ENCODE results near the gene GLIS2. TPM values are rescaled to one million over a fixed set of nuclear protein-coding genes. Genes with fewer than 3 reads are reported as not detected.

The GLIS2 gene
- total RNA-seq, 1 donor from 2014 or later = 1.6 TPM

- Mint-ChIP-seq H3K9me3 (ENCODE audit: unreplicated experiment) (no peaks in the 10 kb centered on the region), H3K4me1 (ENCODE audit: unreplicated experiment) (no peaks in the 10 kb centered on the region), H3K36me3 (ENCODE audit: low read depth, unreplicated experiment) (peaks cover 4% of the 10 kb centered on the region), H3K27me3 (ENCODE audit: unreplicated experiment) (peaks cover 2% of the 10 kb centered on the region), H3K27ac (ENCODE audit: unreplicated experiment) (no peak overlapping the region), H3K4me3 (ENCODE audit: unreplicated experiment) (no peak overlapping the region)
- no peak for TF ChIP-seq CTCF (IDR thresholded peaks at IDR 0.05; ENCODE audit: unreplicated experiment)
- DNase-seq (ENCODE audit: low spot score) = no peak
These were observed 19.0 kb downstream of the GLIS2 start for GRCh38 chr16:4334724-4335495.

DNA sequence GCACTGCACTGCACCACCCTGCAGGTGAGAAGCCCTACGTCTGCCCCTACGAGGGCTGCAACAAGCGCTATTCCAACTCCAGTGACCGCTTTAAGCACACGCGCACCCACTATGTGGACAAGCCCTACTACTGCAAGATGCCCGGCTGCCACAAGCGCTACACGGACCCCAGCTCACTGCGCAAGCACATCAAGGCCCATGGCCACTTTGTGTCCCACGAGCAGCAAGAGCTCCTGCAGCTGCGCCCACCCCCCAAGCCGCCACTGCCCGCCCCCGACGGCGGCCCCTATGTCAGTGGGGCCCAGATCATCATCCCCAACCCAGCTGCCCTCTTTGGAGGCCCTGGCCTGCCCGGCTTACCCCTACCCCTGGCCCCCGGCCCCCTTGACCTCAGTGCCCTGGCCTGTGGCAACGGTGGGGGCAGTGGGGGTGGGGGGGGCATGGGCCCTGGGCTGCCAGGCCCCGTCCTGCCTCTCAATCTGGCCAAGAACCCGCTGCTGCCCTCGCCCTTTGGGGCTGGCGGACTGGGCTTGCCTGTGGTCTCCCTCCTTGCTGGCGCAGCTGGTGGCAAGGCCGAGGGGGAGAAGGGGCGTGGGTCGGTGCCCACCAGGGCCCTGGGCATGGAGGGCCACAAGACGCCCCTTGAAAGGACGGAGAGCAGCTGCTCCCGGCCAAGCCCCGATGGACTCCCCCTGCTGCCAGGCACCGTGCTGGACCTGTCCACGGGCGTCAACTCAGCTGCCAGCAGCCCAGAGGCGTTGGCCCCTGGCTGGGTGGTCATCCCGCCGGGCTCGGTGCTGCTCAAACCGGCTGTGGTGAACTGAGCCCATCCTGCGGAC, 21.1 kb downstream of the GLIS2 start:
- DNase-seq (ENCODE audit: low spot score) = no peak
- no peak overlapping the region for H3K27ac Mint-ChIP-seq (ENCODE audit: unreplicated experiment)
- H3K36me3 Mint-ChIP-seq (ENCODE audit: low read depth, unreplicated experiment) = peaks cover 4% of the 10 kb centered on the region

GRCh38 chr16:4337540-4338088, 21.7 kb downstream of the GLIS2 start:
- DNase-seq (ENCODE audit: low spot score) = no peak
- Mint-ChIP-seq H3K36me3 (ENCODE audit: low read depth, unreplicated experiment) (peaks cover 4% of the 10 kb centered on the region), H3K27ac (ENCODE audit: unreplicated experiment) (no peak overlapping the region), H3K4me3 (ENCODE audit: unreplicated experiment) (no peak overlapping the region), H3K9me3 (ENCODE audit: unreplicated experiment) (no peaks in the 10 kb centered on the region), H3K4me1 (ENCODE audit: unreplicated experiment) (no peaks in the 10 kb centered on the region), H3K27me3 (ENCODE audit: unreplicated experiment) (peaks cover 2% of the 10 kb centered on the region)
- TF ChIP-seq CTCF (IDR thresholded peaks at IDR 0.05; ENCODE audit: unreplicated experiment) = no peak

More for the DNA sequence above, 21.1 kb downstream of the GLIS2 start:
- no peaks in the 10 kb centered on the region for H3K4me1 Mint-ChIP-seq (ENCODE audit: unreplicated experiment)
- H3K27me3 Mint-ChIP-seq (ENCODE audit: unreplicated experiment) = peaks cover 2% of the 10 kb centered on the region
- H3K9me3 Mint-ChIP-seq (ENCODE audit: unreplicated experiment) = no peaks in the 10 kb centered on the region
- TF ChIP-seq CTCF (IDR thresholded peaks at IDR 0.05; ENCODE audit: unreplicated experiment) = no peak
- H3K4me3 Mint-ChIP-seq (ENCODE audit: unreplicated experiment) = no peak overlapping the region

GRCh38 chr16:4338125-4338582, 22.3 kb downstream of the GLIS2 start:
- TF ChIP-seq CTCF (IDR thresholded peaks at IDR 0.05; ENCODE audit: unreplicated experiment) = no peak
- H3K9me3 Mint-ChIP-seq (ENCODE audit: unreplicated experiment) = no peaks in the 10 kb centered on the region
- H3K27me3 Mint-ChIP-seq (ENCODE audit: unreplicated experiment) = peaks cover 2% of the 10 kb centered on the region
- peaks cover 4% of the 10 kb centered on the region for H3K36me3 Mint-ChIP-seq (ENCODE audit: low read depth, unreplicated experiment)
- no peak overlapping the region for H3K4me3 Mint-ChIP-seq (ENCODE audit: unreplicated experiment)
- H3K4me1 Mint-ChIP-seq (ENCODE audit: unreplicated experiment) = no peaks in the 10 kb centered on the region
- no peak overlapping the region for H3K27ac Mint-ChIP-seq (ENCODE audit: unreplicated experiment)
- no peak for DNase-seq (ENCODE audit: low spot score)
